ENCODE results near the gene TNXB. TPM values are rescaled to one million over a fixed set of nuclear protein-coding genes. Genes with fewer than 3 reads are reported as not detected.

The TNXB gene
- total and polyA plus RNA-seq, 9 of the 15 experiments (the other 6 are each of a cell fraction or from before 2014, with no cell fraction given), result 0.14 to 28.1 (median 12.4) TPM

- H3K36me3 ChIP-seq (ENCODE audit: control insufficient read depth, insufficient read depth, low read length), result no peaks in the 10 kb centered on the region
- WGBS (ENCODE audit: insufficient coverage, low coverage, missing lambda C conversion rate), result 24% methylated on average over 15 of the region's 17 CpGs
- in situ Hi-C loops (cut with MboI) (no loop called here), intact Hi-C loops (cut with micrococcal nuclease) (no loop called here)
- ATAC-seq (no peak), FAIRE-seq (no peak), DNase-seq (ENCODE audit: extremely low read depth in 1 of 4, low spot score in 3 of 4) (no peak)
- no peaks in the 10 kb centered on the region for H4K20me1 ChIP-seq (replicated peaks; ENCODE audit: control insufficient read depth, insufficient read depth, low read length)
- no peak overlapping the region for H3K4me3 ChIP-seq
- peaks cover 0 to 26% of the 10 kb centered on the region in 2 experiments; a peak in 2 of 5 replicates for H3K4me1 ChIP-seq (replicated peaks in 1 of 2; ENCODE audit: control insufficient read depth in 2 of 2, insufficient read depth in 2 of 2, low read length in 2 of 2)
- POLR2A ChIA-PET, result interaction anchor here (0.7 to 1.2 kb wide), 2 partner anchors 9 to 914 kb away, joined by 3 to 4 read pairs; no protein-coding TSS in a partner anchor
- no TSS peak for BruUV-seq (replicated peaks)
- CTCF ChIA-PET (ENCODE audit: low intra/inter-chr PET ratio), result no interaction called here
- H3K79me2 ChIP-seq (ENCODE audit: control insufficient read depth, insufficient read depth, low read length), result no peaks in the 10 kb centered on the region
- no peak overlapping the region for H2AFZ ChIP-seq (ENCODE audit: low read depth, low read length)
- H3K4me2 ChIP-seq (ENCODE audit: insufficient read depth, low read length), result no peak overlapping the region
- H3K9me1 ChIP-seq (ENCODE audit: control insufficient read depth, insufficient read depth, low read length), result no peaks in the 10 kb centered on the region
- H3K27me3 ChIP-seq (ENCODE audit: control insufficient read depth in 2 of 2, insufficient read depth in 2 of 2, low read length in 2 of 2), result peaks cover 10 to 12% of the 10 kb centered on the region in 2 experiments; a peak in 4 of 5 replicates
- no peaks in the 10 kb centered on the region for H3K9me3 ChIP-seq (replicated peaks; ENCODE audit: control insufficient read depth, insufficient read depth, low read depth, low read length)
- no peak overlapping the region for H3K9ac ChIP-seq (ENCODE audit: insufficient read depth in 1 of 2, low read depth in 2 of 2, low read length in 2 of 2)
- H3K27ac ChIP-seq (ENCODE audit: extremely low read depth, low read depth, low read length), result no peak overlapping the region
- TF ChIP-seq NCOA1 (IDR thresholded peaks at IDR 0.05; ENCODE audit: low read depth) (no peak), NFATC3 (IDR thresholded peaks at IDR 0.05) (no peak), ELF1 (tag; IDR thresholded peaks at IDR 0.05) (no peak), CGGBP1 (CRISPR knock-in tag; IDR thresholded peaks at IDR 0.05) (no peak), ZNF3 (CRISPR knock-in tag; IDR thresholded peaks at IDR 0.05) (no peak), AFF1 (IDR thresholded peaks at IDR 0.05; ENCODE audit: low read depth in 1 of 2, partially characterized antibody in 2 of 2) (no peak), AFF4 (CRISPR knock-in tag; IDR thresholded peaks at IDR 0.05) (no peak), ZNF354B (CRISPR knock-in tag; IDR thresholded peaks at IDR 0.05) (no peak), TCF7 (IDR thresholded peaks at IDR 0.05; ENCODE audit: borderline replicate concordance) (no peak), ELK1 (CRISPR knock-in tag; IDR thresholded peaks at IDR 0.05) (no peak), ZNF512 (tag; IDR thresholded peaks at IDR 0.05) (no peak), EWSR1 (IDR thresholded peaks at IDR 0.05; ENCODE audit: borderline replicate concordance, low read depth, partially characterized antibody) (no peak)
Measured at GRCh38 chr6:32057966-32058365, 51.2 kb downstream of the TNXB start.

Measured in K562 (cell line).